Epithelial cell of proximal tubule (primary cell): ENCODE results near the gene ALDH1L2. TPM values are rescaled to one million over a fixed set of nuclear protein-coding genes. Genes with fewer than 3 reads are reported as not detected.

Experiments
- DNase-seq: peaks from one replicate; pipeline ENCODE4 v3.0.0-alpha.2; 2011; ENCODE audit warnings: low read depth
- H3K4me3 ChIP-seq: 2 replicates; pipeline ENCODE4 v1.5.1; 2011; ENCODE audit warnings: low read depth, mild to moderate bottlenecking, low read length
- total RNA-seq: library from RNA; depleted of rRNA; stranded (reverse); fragments of >200 nt; gene quantifications from 2 replicates; pipeline ENCODE4 v1.2.3, GENCODE V29; 2015
- TF ChIP-seq, protein P1 (sequence below): conservative IDR thresholded peaks from 2 replicates; pipeline ENCODE4 v1.5.1; 2012; ENCODE audit warnings: low read depth, mild to moderate bottlenecking, low read length

The ALDH1L2 gene
- total RNA-seq, 1 donor from 2014 or later, result 1.5 TPM

DNA sequence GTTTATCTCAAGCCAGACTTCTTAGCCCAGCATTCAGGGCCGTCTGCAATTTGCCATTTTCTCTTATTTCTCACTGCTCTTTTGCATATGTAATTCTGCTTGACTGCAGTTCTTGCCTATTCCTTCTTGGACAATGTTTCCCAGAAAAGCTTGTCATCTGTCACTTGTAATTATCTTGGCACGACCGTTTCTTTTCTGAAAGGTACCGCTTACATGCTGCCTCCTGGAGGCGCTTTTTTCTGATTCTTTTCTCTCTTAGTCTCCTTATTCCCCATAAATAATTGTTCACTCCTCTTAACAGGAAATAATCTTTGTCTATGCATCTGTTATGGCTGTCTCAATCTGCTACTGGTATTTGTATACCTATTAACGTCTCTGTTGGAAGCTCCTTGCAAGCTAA, 1.2 kb upstream of the ALDH1L2 start:
- H3K4me3 ChIP-seq, result no peak overlapping the region
- TF ChIP-seq, protein P1, sequence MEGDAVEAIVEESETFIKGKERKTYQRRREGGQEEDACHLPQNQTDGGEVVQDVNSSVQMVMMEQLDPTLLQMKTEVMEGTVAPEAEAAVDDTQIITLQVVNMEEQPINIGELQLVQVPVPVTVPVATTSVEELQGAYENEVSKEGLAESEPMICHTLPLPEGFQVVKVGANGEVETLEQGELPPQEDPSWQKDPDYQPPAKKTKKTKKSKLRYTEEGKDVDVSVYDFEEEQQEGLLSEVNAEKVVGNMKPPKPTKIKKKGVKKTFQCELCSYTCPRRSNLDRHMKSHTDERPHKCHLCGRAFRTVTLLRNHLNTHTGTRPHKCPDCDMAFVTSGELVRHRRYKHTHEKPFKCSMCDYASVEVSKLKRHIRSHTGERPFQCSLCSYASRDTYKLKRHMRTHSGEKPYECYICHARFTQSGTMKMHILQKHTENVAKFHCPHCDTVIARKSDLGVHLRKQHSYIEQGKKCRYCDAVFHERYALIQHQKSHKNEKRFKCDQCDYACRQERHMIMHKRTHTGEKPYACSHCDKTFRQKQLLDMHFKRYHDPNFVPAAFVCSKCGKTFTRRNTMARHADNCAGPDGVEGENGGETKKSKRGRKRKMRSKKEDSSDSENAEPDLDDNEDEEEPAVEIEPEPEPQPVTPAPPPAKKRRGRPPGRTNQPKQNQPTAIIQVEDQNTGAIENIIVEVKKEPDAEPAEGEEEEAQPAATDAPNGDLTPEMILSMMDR, result no peak
- DNase-seq, result no peak

DNA sequence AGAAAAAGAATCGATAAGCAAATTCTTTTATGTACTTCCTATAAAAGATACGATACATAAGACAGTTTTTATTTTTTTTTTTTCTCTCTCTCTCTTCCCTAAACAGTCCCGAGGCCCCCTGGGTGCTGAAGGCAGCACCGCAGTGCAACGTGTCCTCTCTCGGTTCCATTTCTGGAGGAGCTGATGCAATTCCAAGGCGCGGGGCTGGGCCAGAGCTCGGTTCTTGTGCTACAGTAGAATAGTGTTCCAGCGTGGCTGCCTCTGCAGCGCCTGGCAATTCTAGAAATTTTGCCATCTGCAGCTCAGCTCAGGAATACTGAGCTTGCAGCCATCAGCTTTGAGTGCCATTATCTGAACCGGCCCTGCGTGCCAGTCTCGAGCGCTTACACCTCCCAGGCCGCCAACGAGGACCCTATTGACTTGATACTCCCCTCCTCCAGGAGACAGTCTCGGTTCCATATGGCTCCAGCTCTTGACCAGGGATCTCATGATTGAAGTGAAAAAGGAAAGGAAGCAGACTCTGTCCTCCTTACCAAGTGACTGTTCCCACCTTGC, 630 bp downstream of the ALDH1L2 start:
- DNase-seq, result no peak
- peak overlapping the region; percentile 50 for H3K4me3 ChIP-seq
- TF ChIP-seq, protein P1, result no peak

DNA sequence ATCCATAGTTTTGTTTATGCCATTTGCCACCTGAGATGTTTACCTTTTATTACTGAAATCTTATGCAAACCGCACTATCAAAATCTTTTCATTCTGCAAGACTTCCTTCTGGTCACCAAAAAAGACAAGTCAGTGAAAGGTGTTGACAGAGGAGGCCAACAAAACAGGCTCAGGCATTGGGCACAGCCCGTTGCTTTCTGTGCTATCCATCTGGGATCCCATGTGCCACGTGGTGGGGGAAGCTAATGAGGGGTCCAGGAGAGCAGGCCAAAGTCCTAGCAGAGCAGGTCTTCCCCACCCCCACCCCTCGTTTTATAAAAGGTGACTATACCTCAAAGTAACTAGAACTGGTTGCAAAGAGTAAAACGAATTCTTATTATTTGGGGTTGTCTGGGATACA, 1.2 kb downstream of the ALDH1L2 start:
- DNase-seq, result no peak
- TF ChIP-seq, protein P1, result no peak
- H3K4me3 ChIP-seq, result no peak overlapping the region

DNA sequence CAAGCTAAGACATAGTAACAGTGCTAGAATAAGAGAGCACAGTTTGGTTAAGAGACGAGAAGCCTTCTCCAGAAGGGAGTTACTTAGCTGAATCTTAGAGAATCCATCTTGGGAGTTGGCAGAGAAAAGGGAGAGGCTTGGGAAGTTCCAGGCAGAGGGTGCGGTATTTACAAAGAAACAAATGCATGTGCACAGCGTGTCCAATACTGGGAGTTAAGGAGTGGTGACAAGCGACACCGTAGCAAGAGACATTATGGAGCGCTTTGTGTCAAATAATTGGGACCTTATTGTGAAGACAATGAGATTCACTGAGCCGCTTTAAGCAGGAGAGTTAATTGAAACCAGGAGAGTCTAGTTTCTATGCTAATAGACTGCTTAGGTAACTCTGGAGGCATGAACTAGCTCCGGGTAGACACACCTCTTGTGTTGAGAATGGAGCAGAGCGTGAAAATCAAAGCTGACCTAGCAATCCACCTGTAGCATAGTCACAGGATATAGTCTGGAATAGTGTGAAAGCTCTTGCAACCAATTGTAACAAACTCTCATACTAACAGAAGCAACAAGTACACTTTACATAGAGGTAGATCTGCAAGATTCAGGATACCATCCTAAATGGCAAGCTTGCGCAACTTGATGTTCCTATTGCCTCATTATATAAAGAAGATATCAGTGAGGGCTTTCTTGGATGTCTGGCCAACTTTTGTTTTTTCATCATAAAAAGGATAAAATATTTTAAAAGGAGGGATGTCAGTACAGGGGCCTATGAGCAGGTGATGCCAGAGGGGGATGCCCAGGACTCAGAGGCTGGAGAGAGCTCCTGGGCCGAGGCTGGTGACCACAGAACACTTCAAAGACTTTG, 5.3 kb downstream of the ALDH1L2 start:
- no peak overlapping the region for H3K4me3 ChIP-seq
- no peak for DNase-seq
- TF ChIP-seq, protein P1, result no peak

DNA sequence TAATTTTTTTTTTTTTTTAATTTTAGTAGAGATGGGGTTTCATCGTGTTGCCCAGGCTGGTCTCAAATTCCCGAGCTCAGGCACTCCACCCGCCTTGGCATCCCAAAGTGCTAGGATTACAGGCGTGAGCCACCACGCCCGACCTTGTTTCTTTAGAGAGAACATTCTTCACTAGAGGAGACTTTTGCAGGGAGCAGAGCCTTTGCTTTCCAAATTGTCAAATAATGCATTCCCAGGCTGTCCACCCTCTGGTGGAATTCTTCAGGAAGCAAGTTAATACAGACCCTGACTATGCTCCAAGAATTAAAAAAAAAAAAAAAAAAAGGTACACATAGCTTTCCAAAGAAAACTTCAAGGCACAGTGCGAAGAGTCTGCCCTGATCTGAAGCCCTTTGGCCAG, 6.8 kb downstream of the ALDH1L2 start:
- no peak for DNase-seq
- TF ChIP-seq, protein P1, result no peak
- no peak overlapping the region for H3K4me3 ChIP-seq

DNA sequence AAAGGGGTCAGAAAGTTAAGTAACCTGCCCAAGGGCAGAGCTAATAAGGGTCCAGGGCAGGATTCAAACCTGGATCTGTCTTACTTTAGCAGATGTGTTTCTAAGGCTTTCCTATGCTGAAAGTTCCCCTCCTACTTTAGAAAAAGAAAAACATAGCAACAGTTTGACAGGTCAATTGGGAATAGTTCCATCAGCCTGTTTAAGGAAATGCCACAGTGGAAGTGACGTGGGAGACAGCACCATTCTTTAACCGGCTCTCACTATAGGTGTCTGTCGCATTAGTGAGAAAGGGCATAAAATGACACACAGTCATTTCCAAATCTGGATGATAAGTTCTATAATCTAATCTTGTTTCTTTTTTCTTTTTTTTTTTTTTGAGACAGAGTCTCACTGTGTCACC, 7.3 kb downstream of the ALDH1L2 start:
- DNase-seq, result no peak
- TF ChIP-seq, protein P1, result no peak
- H3K4me3 ChIP-seq, result no peak overlapping the region

DNA sequence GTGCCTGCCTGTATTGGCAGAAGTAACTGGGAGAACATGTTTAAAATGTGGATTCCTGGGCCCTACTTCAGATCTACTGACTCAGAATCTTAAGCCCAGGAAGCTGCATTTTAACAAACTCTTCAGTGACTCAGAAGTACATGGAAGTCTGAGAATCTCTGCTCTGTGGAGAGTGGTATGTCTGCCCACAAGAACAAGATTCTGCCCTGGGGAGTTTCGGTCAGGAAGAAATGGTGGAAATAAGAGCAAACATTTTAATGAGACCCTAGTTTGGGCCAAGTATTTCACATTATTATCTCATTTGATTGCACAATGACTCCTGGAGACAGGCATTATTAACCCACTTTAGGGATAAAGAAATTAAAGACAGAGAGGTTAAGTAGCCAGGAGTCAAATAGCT, 8.2 kb downstream of the ALDH1L2 start:
- TF ChIP-seq, protein P1, result no peak
- H3K4me3 ChIP-seq, result no peak overlapping the region
- no peak for DNase-seq
